Measurements from ENCODE around the gene CYB5RL. TPM values are rescaled to one million over a fixed set of nuclear protein-coding genes. Genes with fewer than 3 reads are reported as not detected.

CYB5RL gene
- polyA plus RNA-seq, 1 of the 3 experiments (the other 2 are of a cell fraction): 3.3 TPM

- no peak for TF ChIP-seq IRF3 (IDR thresholded peaks at IDR 0.05; ENCODE audit: low read depth, low read length)
- TF ChIP-seq EP300 (IDR thresholded peaks at IDR 0.05; ENCODE audit: borderline replicate concordance in 1 of 2, low read depth in 1 of 2, low read length in 1 of 2): no peak
- TF ChIP-seq GATA2 (CRISPR knock-in tag; IDR thresholded peaks at IDR 0.05): no peak
- no peak for TF ChIP-seq GABPA (IDR thresholded peaks at IDR 0.05; ENCODE audit: low read depth)
- TF ChIP-seq YY1 (IDR thresholded peaks at IDR 0.05; ENCODE audit: low read depth): no peak
These were observed 47.1 kb downstream of the CYB5RL start, which contains the start of gene CDCP2 (continued) for GRCh38 chr1:54152696-54153095.

- H3K9me3 ChIP-seq: no peaks in the 10 kb centered on the region
- H3K4me3 ChIP-seq (ENCODE audit: low read depth in 2 of 2, low read length in 1 of 2): no peak overlapping the region
- H3K4me2 ChIP-seq: no peak overlapping the region
- DNase-seq: no peak
- POLR2A ChIA-PET: no interaction called here
- H3K4me1 ChIP-seq (ENCODE audit: control insufficient read depth in 1 of 2, insufficient read depth in 2 of 2, low read depth in 1 of 2, low read length in 1 of 2): peaks cover 0 to 4% of the 10 kb centered on the region in 2 experiments; a peak in 1 of 4 replicates
- H3K27me3 ChIP-seq (ENCODE audit: insufficient read depth): no peaks in the 10 kb centered on the region
- no peak overlapping the region for H2AFZ ChIP-seq (ENCODE audit: low read depth)
- no peaks in the 10 kb centered on the region for H3K36me3 ChIP-seq (replicated peaks in 1 of 2; ENCODE audit: control insufficient read depth in 1 of 2, insufficient read depth in 2 of 2, low read length in 1 of 2)
- 92% methylated on average over 5 of the region's 5 CpGs for WGBS (ENCODE audit: low lambda C conversion rate)
- no peak overlapping the region for H3K27ac ChIP-seq (ENCODE audit: low read depth in 2 of 2, low read length in 1 of 2)
- TF ChIP-seq SMC3 (IDR thresholded peaks at IDR 0.05; ENCODE audit: low read depth, low read length): no peak
- TF ChIP-seq RCOR1 (IDR thresholded peaks at IDR 0.05; ENCODE audit: low read length): no peak
- TF ChIP-seq CHD2 (IDR thresholded peaks at IDR 0.05; ENCODE audit: low read length, partially characterized antibody): no peak
- no peak for TF ChIP-seq NRF1 (IDR thresholded peaks at IDR 0.05; ENCODE audit: low read depth, low read length)
- TF ChIP-seq GABPA (IDR thresholded peaks at IDR 0.05; ENCODE audit: low read depth): no peak
- no peak for TF ChIP-seq TEAD4 (IDR thresholded peaks at IDR 0.05; ENCODE audit: borderline replicate concordance, insufficient read depth)
- TF ChIP-seq EP300 (IDR thresholded peaks at IDR 0.05; ENCODE audit: borderline replicate concordance in 1 of 2, low read depth in 1 of 2, low read length in 1 of 2): no peak
- TF ChIP-seq, protein P1, sequence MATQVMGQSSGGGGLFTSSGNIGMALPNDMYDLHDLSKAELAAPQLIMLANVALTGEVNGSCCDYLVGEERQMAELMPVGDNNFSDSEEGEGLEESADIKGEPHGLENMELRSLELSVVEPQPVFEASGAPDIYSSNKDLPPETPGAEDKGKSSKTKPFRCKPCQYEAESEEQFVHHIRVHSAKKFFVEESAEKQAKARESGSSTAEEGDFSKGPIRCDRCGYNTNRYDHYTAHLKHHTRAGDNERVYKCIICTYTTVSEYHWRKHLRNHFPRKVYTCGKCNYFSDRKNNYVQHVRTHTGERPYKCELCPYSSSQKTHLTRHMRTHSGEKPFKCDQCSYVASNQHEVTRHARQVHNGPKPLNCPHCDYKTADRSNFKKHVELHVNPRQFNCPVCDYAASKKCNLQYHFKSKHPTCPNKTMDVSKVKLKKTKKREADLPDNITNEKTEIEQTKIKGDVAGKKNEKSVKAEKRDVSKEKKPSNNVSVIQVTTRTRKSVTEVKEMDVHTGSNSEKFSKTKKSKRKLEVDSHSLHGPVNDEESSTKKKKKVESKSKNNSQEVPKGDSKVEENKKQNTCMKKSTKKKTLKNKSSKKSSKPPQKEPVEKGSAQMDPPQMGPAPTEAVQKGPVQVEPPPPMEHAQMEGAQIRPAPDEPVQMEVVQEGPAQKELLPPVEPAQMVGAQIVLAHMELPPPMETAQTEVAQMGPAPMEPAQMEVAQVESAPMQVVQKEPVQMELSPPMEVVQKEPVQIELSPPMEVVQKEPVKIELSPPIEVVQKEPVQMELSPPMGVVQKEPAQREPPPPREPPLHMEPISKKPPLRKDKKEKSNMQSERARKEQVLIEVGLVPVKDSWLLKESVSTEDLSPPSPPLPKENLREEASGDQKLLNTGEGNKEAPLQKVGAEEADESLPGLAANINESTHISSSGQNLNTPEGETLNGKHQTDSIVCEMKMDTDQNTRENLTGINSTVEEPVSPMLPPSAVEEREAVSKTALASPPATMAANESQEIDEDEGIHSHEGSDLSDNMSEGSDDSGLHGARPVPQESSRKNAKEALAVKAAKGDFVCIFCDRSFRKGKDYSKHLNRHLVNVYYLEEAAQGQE (IDR thresholded peaks at IDR 0.05; ENCODE audit: low read depth, low read length): no peak
- TF ChIP-seq RAD21 (IDR thresholded peaks at IDR 0.05; ENCODE audit: low read length): no peak
- no peak for TF ChIP-seq MEF2A (IDR thresholded peaks at IDR 0.05; ENCODE audit: borderline replicate concordance, low read depth)
- CTCF ChIA-PET: interaction anchor here (0.9 to 1.0 kb wide), 2 partner anchors 13 kb away, joined by 3 read pairs; no protein-coding TSS in a partner anchor
- H3K9ac ChIP-seq: no peak overlapping the region
- no peaks in the 10 kb centered on the region for H4K20me1 ChIP-seq (ENCODE audit: insufficient read depth)
- no peaks in the 10 kb centered on the region for H3F3A ChIP-seq (replicated peaks; ENCODE audit: insufficient read depth)
- no peaks in the 10 kb centered on the region for H3K79me2 ChIP-seq (ENCODE audit: insufficient read depth)
- H3K9me2 ChIP-seq: no peaks in the 10 kb centered on the region
These were observed 48.8 kb downstream of the CYB5RL start for GRCh38 chr1:54151013-54151412.

Other genes with a start within 250 kb of the CYB5RL start
- not detected in 2 replicates for gene LDLRAD1, start 181.8 kb downstream of the CYB5RL start, polyA plus RNA-seq (2012; rRNA removed)
- 249 and 314 TPM in 2 replicates for gene TMEM59, start 146.8 kb downstream of the CYB5RL start, polyA plus RNA-seq (2012; rRNA removed)
- gene TCEANC2, start 146.4 kb downstream of the CYB5RL start, polyA plus RNA-seq (2012; rRNA removed): 4.7 and 5.5 TPM in 2 replicates
- not detected in 2 replicates for gene CDCP2, start 47.0 kb downstream of the CYB5RL start, polyA plus RNA-seq (2012; rRNA removed)
- 10.1 and 11.3 TPM in 2 replicates for gene MRPL37, start 137 bp upstream of the CYB5RL start, polyA plus RNA-seq (2012; rRNA removed)
- 18.0 and 26.2 TPM in 2 replicates for gene SSBP3, start 206.4 kb upstream of the CYB5RL start, polyA plus RNA-seq (2012; rRNA removed)

Measured in SK-N-SH (cell line).